IPS-20b (cell line): Measurements from ENCODE around the gene LAMP2.
"Not testable (repeated sequence)": the region's sequence is repeated elsewhere in the genome, so short reads cannot be mapped to it uniquely, and the experiment has no call there.

Source experiments
- H3K27ac ChIP-seq: one replicate; pipeline ENCODE4 v1.5.1; 2013; ENCODE audit warnings: low read length
- H3K27me3 ChIP-seq: 2 replicates; pipeline ENCODE4 v1.6.1; 2013; ENCODE audit warnings: mild to moderate bottlenecking, low read length, inconsistent platforms; ENCODE audit not compliant: insufficient read depth
- H3K36me3 ChIP-seq: 2 replicates; pipeline ENCODE4 v1.6.1; 2013; ENCODE audit warnings: low read depth, mild to moderate bottlenecking, inconsistent platforms, low read length, moderate library complexity; ENCODE audit not compliant: insufficient read depth
- H3K4me1 ChIP-seq: 2 replicates; pipeline ENCODE4 v1.6.1; 2013; ENCODE audit warnings: mild to moderate bottlenecking, control low read depth, inconsistent platforms, low read length, moderate library complexity; ENCODE audit not compliant: insufficient read depth
- H3K4me3 ChIP-seq: 2 replicates; pipeline ENCODE4 v1.5.1; 2013; ENCODE audit warnings: mild to moderate bottlenecking, low read length, inconsistent platforms
- H3K9ac ChIP-seq: 2 replicates; pipeline ENCODE4 v1.6.1; 2013; ENCODE audit warnings: low read depth, mild to moderate bottlenecking, inconsistent platforms, low read length, moderate library complexity
- H3K9me3 ChIP-seq: 2 replicates; pipeline ENCODE4 v1.6.1; 2013; ENCODE audit warnings: mild to moderate bottlenecking, low read depth, low read length, inconsistent platforms; ENCODE audit not compliant: insufficient read depth

The LAMP2 gene

DNA sequence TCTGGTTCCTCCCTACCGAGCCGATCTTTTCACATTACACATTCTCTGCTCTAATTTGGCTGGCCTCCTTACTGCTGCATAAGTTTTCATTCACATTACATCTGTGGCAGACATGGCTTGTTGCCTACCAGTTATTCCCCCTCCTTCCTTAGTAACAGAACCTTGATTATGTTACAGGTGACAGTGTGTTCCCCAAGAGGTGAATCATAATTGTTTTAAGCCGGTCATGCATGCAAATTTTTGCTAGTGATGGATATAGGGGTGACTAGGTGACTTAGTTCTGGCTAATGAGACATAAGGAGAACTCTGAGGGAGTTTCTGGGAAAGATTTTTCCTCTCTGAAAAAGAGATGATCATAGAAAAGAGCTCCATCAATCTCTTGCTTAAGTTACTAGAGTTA is 8.4 kb upstream of the LAMP2 start:
- H3K27ac ChIP-seq, result no peak overlapping the region
- no peak overlapping the region for H3K9ac ChIP-seq
- H3K27me3 ChIP-seq, result no peaks in the 10 kb centered on the region
- no peaks in the 10 kb centered on the region for H3K9me3 ChIP-seq
- H3K4me3 ChIP-seq, result no peak overlapping the region
- H3K4me1 ChIP-seq, result no peaks in the 10 kb centered on the region
- H3K36me3 ChIP-seq, result no peaks in the 10 kb centered on the region

DNA sequence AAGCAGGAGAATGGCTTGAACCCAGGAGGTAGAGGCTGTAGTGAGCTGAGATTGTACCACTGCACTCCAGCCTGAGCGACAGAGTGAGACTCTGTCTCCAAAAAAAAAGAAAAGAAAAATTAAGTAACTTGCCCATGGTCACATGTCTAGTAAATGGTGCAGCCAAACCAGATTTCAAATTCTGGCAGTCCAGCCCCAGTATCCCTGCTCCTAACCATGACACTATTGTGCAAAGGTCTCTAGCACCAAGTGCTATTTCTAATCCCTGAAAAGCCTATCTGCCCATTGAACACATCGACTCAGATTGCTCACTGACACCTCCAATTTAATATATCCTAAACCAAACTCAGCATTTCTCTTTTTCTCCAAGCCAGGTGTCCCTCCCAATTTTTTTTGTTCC is 7.6 kb upstream of the LAMP2 start:
- Histone ChIP-seq H3K4me1 (no peaks in the 10 kb centered on the region), H3K4me3 (no peak overlapping the region), H3K27me3 (no peaks in the 10 kb centered on the region), H3K27ac (no peak overlapping the region), H3K9me3 (no peaks in the 10 kb centered on the region), H3K9ac (no peak overlapping the region), H3K36me3 (no peaks in the 10 kb centered on the region)

DNA sequence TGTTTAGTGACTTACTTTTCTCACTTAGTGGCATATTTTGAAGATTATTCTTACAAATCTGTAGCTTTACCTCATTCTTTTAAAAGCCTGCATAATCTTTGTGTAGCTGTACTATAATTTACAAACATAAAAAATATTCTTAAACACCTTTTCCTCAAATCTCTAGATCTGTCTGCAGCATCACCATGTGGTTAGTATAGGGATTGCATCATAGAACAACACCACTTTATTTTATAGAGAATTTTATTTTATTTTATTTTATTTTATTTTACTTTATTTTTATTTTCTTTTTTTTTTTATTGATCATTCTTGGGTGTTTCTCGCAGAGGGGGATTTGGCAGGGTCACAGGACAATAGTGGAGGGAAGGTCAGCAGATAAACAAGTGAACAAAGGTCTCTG is 6.4 kb upstream of the LAMP2 start:
- not testable (repeated sequence) for H3K4me1 ChIP-seq, H3K27ac ChIP-seq, H3K4me3 ChIP-seq, H3K9ac ChIP-seq, H3K9me3 ChIP-seq, H3K36me3 ChIP-seq, H3K27me3 ChIP-seq

DNA sequence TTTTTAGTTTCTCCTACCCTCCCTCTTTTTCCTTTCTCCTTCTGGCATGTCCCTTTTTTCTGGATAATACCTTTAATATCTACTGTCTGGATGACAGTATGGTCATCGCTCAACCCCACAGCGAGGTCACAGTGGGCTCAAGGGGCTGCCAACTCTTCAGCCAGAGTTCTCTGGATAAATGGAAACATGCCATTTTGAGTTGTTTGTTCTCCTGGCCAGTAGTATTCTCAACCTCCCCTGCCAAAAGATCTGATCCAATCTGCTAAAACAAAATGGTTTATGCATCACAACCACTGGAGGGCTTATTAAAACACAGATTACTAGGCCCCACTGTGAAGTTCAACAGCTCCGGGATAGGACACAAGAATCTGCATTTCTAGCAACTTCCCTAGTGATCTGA is 5.0 kb upstream of the LAMP2 start:
- H3K36me3 ChIP-seq, result no peaks in the 10 kb centered on the region
- H3K27me3 ChIP-seq, result no peaks in the 10 kb centered on the region
- no peak overlapping the region for H3K9ac ChIP-seq
- no peaks in the 10 kb centered on the region for H3K4me1 ChIP-seq
- no peak overlapping the region for H3K4me3 ChIP-seq
- no peaks in the 10 kb centered on the region for H3K9me3 ChIP-seq
- H3K27ac ChIP-seq, result no peak overlapping the region

DNA sequence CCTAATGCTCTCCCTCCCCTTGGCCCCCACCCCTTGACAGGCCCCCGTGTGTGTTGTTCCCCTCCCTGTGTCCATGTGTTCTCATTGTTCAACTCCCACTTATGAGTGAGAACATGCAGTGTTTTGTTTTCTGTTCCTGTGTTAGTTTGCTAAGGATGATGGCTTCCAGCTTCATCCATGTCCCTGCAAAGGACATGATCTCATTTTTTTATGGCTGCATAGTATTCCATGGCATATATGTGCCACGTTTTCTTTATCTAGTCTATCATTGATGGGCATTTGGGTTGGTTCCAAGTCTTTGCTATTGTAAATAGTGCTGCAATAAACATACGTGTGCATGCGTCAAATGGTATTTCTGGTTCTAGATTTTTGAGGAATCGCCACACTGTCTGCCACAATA is 561 bp upstream of the LAMP2 start:
- H3K36me3 ChIP-seq, H3K4me1 ChIP-seq, H3K9me3 ChIP-seq, H3K9ac ChIP-seq, H3K4me3 ChIP-seq, H3K27me3 ChIP-seq, H3K27ac ChIP-seq: not testable (repeated sequence)

DNA sequence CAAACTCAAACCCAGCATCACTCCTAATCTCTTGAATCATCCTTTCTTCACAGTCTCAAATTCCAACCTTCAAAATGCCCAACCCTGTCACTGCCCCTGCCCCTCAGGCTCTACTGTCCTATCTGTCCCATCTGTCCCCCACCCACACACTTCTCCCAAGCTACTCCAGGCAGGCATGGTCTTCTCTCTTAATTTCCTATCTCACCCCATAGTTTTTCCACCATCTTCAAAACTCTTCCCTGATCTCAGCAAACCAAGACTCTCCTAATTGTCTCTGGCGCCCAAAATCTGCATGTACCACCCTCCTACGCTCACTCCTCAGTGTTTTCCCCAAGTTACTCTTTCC is 644 bp downstream of the LAMP2 start:
- Histone ChIP-seq H3K27ac (peak overlapping the region; percentile 77), H3K9ac (peak overlapping the region; percentile 85; the same call in 1 of the 2 replicates)

DNA sequence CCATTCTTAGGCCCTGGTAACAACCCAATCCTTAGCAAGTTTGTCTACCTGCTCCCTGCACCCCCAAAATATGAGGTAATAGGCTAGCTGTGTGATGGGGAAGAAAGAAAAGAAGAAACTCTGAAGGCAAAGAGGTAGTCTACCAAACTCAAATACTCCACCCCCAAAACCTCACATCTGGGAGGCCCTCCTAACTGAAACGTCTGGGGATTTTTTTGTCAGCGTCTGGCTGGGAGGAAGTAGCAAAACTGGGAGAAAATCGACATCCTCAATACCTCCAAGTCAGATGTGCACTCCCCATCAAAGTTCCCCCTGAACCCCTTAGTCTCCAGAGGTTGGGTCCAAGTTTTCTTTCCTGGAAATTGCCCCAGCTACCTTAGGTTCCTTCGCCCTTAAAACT is 1.0 kb downstream of the LAMP2 start:
- Histone ChIP-seq H3K27ac (no peak overlapping the region), H3K9ac (peak overlapping the region; percentile 85; the same call in 1 of the 2 replicates), H3K4me1 (no peaks in the 10 kb centered on the region), H3K27me3 (no peaks in the 10 kb centered on the region), H3K4me3 (peak overlapping the region; percentile 86), H3K36me3 (no peaks in the 10 kb centered on the region), H3K9me3 (no peaks in the 10 kb centered on the region)

More for the DNA sequence above, 644 bp downstream of the LAMP2 start:
- Histone ChIP-seq H3K36me3 (no peaks in the 10 kb centered on the region), H3K4me3 (peak overlapping the region; percentile 86), H3K27me3 (no peaks in the 10 kb centered on the region), H3K9me3 (no peaks in the 10 kb centered on the region), H3K4me1 (no peaks in the 10 kb centered on the region)

DNA sequence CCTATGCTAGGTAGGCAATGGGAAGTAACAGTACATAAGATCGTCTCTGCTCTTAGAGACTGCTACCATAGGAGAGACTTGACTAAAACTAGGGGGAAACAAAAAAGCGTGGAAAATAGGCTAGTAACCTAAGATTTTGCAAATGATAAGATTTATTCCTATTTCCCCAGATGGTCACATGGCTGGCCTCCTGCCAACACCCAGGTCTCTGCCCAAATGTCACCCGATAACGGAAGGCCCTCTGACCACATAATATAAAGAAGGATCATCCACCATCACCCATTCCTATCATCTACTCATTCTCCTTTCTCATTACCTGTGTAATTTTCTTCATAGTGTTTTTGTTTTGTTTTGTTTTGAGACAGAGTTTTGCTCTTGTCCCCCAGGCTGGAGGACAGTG is 4.7 kb downstream of the LAMP2 start:
- H3K27me3 ChIP-seq, result no peaks in the 10 kb centered on the region
- H3K4me3 ChIP-seq, result no peak overlapping the region
- H3K4me1 ChIP-seq, result no peaks in the 10 kb centered on the region
- no peaks in the 10 kb centered on the region for H3K9me3 ChIP-seq
- H3K27ac ChIP-seq, result no peak overlapping the region
- H3K36me3 ChIP-seq, result no peaks in the 10 kb centered on the region
- no peak overlapping the region for H3K9ac ChIP-seq

DNA sequence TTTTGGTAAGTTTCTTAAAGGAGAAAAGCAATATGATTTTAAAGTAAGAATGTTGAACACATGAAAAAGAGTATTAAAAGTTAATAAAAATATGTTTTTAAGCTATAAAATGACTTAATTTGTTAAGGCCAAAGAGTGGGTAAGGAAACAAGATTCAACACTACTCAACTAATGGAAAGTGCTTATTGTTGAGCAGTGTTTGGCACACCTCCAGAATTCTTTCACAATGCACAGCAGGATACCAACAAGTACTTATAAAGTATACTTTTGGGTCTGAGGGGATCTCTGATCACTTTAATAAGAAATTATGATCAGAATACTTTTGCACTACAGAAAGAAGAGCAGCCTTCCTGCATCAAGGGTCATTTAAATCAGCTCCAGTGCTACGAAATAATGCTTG is 5.9 kb downstream of the LAMP2 start:
- Histone ChIP-seq H3K4me3 (no peak overlapping the region), H3K4me1 (peaks cover 2% of the 10 kb centered on the region; the same call in 1 of the 2 replicates), H3K27ac (no peak overlapping the region), H3K36me3 (no peaks in the 10 kb centered on the region), H3K9ac (no peak overlapping the region), H3K9me3 (no peaks in the 10 kb centered on the region), H3K27me3 (no peaks in the 10 kb centered on the region)

DNA sequence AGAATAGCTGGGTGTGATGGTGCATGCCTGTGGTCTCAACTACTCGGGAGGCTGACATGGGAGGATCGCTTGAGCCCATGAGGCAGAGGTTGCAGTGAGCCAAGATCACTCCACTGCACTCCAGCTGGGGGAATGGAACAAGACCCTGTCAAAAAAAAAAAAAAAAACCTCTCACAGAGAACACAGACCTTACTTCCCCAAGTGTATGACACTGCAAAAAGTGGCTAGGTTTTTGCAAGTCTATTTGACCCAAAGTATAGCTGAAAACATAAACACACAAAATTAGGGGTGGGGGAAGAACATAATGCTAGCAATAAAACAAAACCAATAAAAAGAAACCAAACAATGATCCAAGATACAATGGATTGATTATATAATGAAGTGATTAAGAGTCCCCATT is 6.7 kb downstream of the LAMP2 start:
- peaks cover 2% of the 10 kb centered on the region; the same call in 1 of the 2 replicates for H3K4me1 ChIP-seq
- H3K27ac ChIP-seq, result no peak overlapping the region
- no peaks in the 10 kb centered on the region for H3K36me3 ChIP-seq
- no peaks in the 10 kb centered on the region for H3K9me3 ChIP-seq
- H3K9ac ChIP-seq, result no peak overlapping the region
- no peak overlapping the region for H3K4me3 ChIP-seq
- no peaks in the 10 kb centered on the region for H3K27me3 ChIP-seq

DNA sequence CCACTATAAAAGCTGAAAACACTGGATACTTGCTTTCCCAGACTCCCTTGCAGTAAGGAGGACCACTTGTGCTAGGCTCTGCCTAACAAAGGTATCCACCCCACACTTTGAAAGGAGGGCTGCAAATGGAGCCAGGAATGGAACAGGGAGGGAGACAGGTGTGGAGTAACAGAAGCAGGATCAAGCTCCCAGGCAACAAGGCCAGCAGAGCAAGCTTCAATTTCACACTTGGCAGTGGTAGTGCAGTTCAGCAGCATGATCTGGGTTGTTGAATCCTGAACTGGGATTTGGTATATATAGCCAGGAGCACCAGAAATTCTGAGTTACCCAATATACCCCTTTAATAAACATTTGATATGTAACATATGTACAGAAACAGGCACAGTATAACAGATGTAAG is 9.8 kb downstream of the LAMP2 start:
- no peak overlapping the region for H3K27ac ChIP-seq
- no peak overlapping the region for H3K9ac ChIP-seq

DNA sequence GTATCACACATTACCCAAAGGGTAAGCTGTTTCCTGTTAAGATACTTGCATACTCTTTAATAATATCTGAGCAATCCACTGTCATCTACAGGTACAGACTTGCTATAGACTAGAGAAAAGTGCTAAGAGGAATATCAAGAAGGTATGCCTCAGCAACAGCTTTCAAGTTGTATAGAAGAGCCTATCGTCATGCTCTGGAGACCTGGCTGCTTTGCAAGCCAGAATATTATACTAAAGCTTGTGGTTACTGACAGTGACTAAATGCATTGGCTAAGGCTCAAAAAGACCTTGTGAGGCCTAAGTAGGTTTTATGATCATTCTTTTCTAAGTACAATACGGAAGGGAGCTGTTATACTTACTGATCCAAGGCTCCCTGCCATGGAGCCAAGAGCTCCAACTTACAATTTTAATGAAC is 11.3 kb downstream of the LAMP2 start:
- Histone ChIP-seq H3K9ac (no peak overlapping the region), H3K36me3 (peaks cover 13% of the 10 kb centered on the region; the same call in 1 of the 2 replicates), H3K4me3 (no peak overlapping the region), H3K27me3 (no peaks in the 10 kb centered on the region), H3K27ac (no peak overlapping the region), H3K9me3 (no peaks in the 10 kb centered on the region), H3K4me1 (peaks cover 2% of the 10 kb centered on the region; the same call in 1 of the 2 replicates)

More for the DNA sequence above, 9.8 kb downstream of the LAMP2 start:
- Histone ChIP-seq H3K36me3 (peaks cover 7% of the 10 kb centered on the region; the same call in 1 of the 2 replicates), H3K4me3 (no peak overlapping the region), H3K4me1 (peaks cover 2% of the 10 kb centered on the region; the same call in 1 of the 2 replicates), H3K27me3 (no peaks in the 10 kb centered on the region), H3K9me3 (no peaks in the 10 kb centered on the region)

DNA sequence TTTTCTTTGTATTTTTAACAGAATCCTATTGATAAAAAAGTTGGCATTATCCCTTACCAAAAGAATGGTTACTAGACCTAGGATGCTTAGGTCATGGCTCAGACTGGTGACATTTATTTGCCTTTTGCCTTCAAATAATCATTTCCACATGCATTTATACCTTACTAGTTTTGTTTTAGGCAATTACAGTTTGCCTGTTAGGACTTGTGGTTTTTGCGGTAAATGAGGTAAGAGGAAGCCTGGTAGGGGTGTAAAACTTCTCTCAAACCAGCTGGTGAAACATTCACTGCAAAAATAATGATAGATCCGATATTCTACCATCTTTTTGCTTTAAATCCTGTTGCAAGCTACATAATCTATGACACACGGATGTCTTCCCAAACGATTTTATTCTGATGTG is 12.1 kb downstream of the LAMP2 start:
- H3K27me3 ChIP-seq, result no peaks in the 10 kb centered on the region
- H3K9ac ChIP-seq, result no peak overlapping the region
- no peak overlapping the region for H3K4me3 ChIP-seq
- no peaks in the 10 kb centered on the region for H3K9me3 ChIP-seq
- H3K4me1 ChIP-seq, result peaks cover 2% of the 10 kb centered on the region; the same call in 1 of the 2 replicates
- no peak overlapping the region for H3K27ac ChIP-seq
- H3K36me3 ChIP-seq, result peaks cover 13% of the 10 kb centered on the region; the same call in 1 of the 2 replicates
